ENCODE data around the gene TMEM256.
"Not testable (repeated sequence)": the region's sequence is repeated elsewhere in the genome, so short reads cannot be mapped to it uniquely, and the experiment has no call there.

The TMEM256 gene

DNA sequence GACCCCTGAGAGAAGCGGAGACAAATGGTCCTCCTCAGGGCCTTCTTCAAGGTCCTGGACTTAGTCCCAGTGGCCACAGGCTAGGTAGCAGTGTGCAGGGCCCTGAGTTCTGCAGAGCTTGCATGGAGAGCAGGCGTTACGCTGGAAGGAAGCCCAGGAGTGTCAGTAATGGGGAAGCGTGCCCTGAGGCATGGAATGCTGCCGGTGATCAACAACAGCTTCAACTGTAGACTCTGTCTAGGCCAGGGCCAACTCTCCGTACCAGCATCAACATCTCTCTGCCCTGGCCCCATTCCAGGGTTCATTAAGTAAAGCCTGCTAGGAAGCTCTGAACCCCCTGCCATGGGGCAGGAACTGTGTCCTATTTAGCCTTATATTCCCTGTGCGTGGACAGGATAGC is 23.6 kb downstream of the TMEM256 start:
- no peak for DNase-seq (ENCODE audit: low read depth)
- no peak overlapping the region for H3K4me3 ChIP-seq (ENCODE audit: control insufficient read depth, low read depth, low read length)
- TF ChIP-seq, protein P1, sequence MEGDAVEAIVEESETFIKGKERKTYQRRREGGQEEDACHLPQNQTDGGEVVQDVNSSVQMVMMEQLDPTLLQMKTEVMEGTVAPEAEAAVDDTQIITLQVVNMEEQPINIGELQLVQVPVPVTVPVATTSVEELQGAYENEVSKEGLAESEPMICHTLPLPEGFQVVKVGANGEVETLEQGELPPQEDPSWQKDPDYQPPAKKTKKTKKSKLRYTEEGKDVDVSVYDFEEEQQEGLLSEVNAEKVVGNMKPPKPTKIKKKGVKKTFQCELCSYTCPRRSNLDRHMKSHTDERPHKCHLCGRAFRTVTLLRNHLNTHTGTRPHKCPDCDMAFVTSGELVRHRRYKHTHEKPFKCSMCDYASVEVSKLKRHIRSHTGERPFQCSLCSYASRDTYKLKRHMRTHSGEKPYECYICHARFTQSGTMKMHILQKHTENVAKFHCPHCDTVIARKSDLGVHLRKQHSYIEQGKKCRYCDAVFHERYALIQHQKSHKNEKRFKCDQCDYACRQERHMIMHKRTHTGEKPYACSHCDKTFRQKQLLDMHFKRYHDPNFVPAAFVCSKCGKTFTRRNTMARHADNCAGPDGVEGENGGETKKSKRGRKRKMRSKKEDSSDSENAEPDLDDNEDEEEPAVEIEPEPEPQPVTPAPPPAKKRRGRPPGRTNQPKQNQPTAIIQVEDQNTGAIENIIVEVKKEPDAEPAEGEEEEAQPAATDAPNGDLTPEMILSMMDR (conservative IDR thresholded peaks at IDR 0.05; ENCODE audit: control insufficient read depth, insufficient read depth, low read depth, low read length) = no peak

DNA sequence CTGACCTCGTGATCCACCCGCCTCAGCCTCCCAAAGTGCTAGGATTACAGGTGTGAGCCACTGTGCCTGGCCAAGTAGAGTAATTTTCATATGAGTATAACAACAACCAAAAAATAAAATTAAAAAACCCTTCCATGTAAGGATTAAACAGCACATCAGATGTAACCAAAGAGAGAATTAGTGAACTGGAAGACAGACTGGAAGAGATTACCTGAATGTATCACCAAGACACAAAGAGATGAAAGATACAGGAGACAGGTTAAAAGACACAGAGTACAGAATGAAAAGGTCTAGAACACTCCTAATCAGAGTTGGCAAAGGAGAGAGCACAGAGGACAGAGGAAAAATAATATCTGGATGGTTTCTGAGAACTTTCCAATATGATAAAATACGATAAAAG is 24.8 kb downstream of the TMEM256 start:
- no peak for DNase-seq (ENCODE audit: low read depth)
- TF ChIP-seq, protein P1 (conservative IDR thresholded peaks at IDR 0.05; ENCODE audit: control insufficient read depth, insufficient read depth, low read depth, low read length) = no peak
- H3K4me3 ChIP-seq (ENCODE audit: control insufficient read depth, low read depth, low read length) = no peak overlapping the region

DNA sequence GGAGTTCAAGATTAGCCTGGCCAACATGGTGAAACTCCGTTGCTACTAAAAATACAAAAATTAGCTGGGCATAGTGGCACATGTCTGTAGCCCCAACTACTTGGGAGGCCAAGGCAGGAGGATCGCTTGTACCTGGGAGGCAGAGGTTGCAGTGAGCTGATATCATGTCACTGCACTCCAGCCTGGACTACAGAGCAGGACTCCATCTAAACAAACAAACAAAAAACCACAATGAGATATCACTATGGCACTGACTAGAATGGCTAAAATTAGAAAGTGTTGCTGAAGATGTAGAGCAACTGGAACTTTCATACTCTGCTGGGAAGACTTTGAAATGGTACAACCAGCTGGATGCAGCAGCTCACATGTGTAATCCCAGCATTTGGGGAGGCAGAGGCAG is 29.5 kb downstream of the TMEM256 start:
- no peak overlapping the region for H3K4me3 ChIP-seq (ENCODE audit: control insufficient read depth, low read depth, low read length)
- TF ChIP-seq, protein P1 (conservative IDR thresholded peaks at IDR 0.05; ENCODE audit: control insufficient read depth, insufficient read depth, low read depth, low read length) = no peak
- no peak for DNase-seq (ENCODE audit: low read depth)

DNA sequence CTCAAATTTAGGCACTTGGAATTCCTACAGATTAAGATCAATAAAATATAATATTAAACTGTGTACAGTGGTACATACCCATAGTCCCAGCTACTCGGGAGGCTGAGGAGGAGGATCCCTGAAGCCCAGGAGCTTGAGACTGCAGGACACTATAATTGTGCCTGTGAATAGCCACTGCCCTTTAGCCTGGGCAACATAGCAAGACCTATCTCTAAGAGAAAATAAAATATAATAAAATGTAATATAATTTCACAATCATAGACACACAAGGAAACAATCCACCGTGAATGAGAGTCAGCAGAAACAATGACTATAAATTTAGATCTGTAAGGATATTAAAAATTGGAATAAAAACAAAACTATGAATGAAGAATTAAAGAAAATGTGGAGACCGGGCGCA is 33.0 kb downstream of the TMEM256 start:
- TF ChIP-seq, protein P1 (conservative IDR thresholded peaks at IDR 0.05; ENCODE audit: control insufficient read depth, insufficient read depth, low read depth, low read length) = no peak
- H3K4me3 ChIP-seq (ENCODE audit: control insufficient read depth, low read depth, low read length) = no peak overlapping the region
- DNase-seq (ENCODE audit: low read depth) = no peak

DNA sequence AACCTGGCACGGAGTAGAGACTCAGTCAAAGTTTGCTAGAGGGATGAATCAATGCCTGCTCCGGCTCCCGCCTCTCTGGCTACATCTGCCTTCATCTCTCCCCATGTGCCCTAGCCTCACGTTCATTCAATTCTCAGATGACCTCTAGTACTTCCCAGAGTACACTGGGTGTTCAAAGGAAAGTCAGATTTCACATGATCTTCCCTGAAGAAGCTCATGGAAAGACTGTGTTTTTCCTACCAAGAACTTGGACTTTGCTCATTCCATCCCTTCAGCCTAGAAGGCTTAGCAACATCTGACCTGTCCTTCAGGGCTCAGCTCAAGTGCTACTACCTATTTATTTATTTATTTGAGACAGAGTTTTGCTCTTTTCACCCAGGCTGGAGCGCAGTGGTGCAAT is 34.1 kb downstream of the TMEM256 start:
- TF ChIP-seq, protein P1 (conservative IDR thresholded peaks at IDR 0.05; ENCODE audit: control insufficient read depth, insufficient read depth, low read depth, low read length) = no peak
- DNase-seq (ENCODE audit: low read depth) = no peak
- no peak overlapping the region for H3K4me3 ChIP-seq (ENCODE audit: control insufficient read depth, low read depth, low read length)

DNA sequence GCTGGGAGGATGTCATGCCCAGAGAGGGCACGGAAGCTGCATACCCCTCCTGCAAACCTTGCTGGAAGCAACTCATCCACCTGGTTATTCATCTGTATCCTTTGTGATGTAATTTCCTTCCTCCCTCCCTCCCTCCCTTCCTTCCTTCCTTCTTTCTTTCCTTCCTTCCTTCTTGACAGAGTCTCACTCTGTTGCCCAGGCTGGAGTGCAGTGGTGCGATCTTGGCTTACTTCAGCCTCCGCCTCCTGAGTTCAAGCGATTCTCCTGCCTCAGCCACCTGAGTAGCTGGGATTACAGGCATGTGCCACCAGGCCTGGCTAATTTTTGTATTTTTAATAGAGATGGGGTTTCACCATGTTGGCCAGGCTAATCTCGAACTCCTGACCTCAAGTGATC is 35.3 kb downstream of the TMEM256 start:
- DNase-seq (ENCODE audit: low read depth); H3K4me3 ChIP-seq (ENCODE audit: control insufficient read depth, low read depth, low read length): not testable (repeated sequence)

DNA sequence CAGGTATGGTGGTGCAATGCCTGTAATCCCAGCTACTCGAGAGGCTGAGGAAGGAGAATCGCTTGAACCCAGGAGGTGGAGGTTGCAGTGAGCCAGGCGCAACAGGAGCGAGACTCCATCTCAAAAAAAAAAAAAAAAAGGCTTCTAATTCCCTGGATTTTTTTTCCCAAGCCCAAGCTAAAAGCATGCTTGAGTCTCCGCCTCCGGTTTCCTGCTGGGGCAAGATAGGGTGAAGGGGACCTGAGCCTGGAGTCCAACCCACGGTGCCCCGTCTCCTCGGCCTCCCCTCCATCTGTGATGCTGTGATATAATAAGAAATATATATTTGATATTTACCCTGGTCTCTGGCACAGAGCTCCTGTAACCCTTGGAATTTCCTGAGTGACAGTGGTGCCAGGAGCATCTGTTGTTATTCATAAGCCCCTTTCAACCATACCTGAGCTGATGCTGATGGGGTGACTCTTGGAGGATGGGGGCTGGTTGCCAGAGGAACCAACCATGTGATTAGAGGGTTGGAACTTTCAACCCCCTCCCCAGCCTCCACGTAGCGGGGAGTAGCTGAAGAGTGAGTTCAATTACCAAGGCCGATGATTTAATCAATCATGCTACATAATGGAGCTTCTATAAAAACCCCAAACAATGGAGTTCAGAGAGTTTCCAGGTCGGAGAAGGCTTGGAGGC is 35.8 kb downstream of the TMEM256 start:
- TF ChIP-seq, protein P1 (conservative IDR thresholded peaks at IDR 0.05; ENCODE audit: control insufficient read depth, insufficient read depth, low read depth, low read length) = no peak
- no peak overlapping the region for H3K4me3 ChIP-seq (ENCODE audit: control insufficient read depth, low read depth, low read length)
- DNase-seq (ENCODE audit: low read depth) = no peak

Measured in fibroblast of mammary gland (primary cell).